Measurements from ENCODE around the gene RP2. TPM values are rescaled to one million over a fixed set of nuclear protein-coding genes. Genes with fewer than 3 reads are reported as not detected.

The RP2 gene
- total and polyA plus RNA-seq, 3 experiments from 2014 or later = 5.5 to 6.9 (median 6.4) TPM

Other genes starting within 250 kb of the RP2 start
- 10 to 100 TPM; 25.7 to 26.7 TPM for gene SLC9A7, start 77.9 kb upstream of the RP2 start, total RNA-seq
- 0.63 TPM for gene SLC9A7, start 77.9 kb upstream of the RP2 start, polyA plus RNA-seq
- 1 to 10 TPM; 1.6 TPM for gene JADE3, start 75.4 kb downstream of the RP2 start, total RNA-seq
- gene JADE3, start 75.4 kb downstream of the RP2 start, polyA plus RNA-seq = not detected
- not detected for gene RGN, start 241.4 kb downstream of the RP2 start, total RNA-seq
- gene RGN, start 241.4 kb downstream of the RP2 start, polyA plus RNA-seq = not detected